Neural cell (in vitro differentiated cells): ENCODE measurements around the gene VWA1. TPM values are rescaled to one million over a fixed set of nuclear protein-coding genes. Genes with fewer than 3 reads are reported as not detected.
A peak's percentile ranks its signal among the peaks of the same experiment; 100 is the strongest.
"Not testable (repeated sequence)": the region's sequence is repeated elsewhere in the genome, so short reads cannot be mapped to it uniquely, and the experiment has no call there.

Source experiments
- H2AFZ ChIP-seq: fragments of 200-600, 300-800 bp; sonication (generic), shearing (Covaris generic); 2 replicates; pipeline ENCODE4 v1.6.0; 2014; ENCODE audit warnings: low read depth, mild to moderate bottlenecking, antibody characterized with exemption, low read length, moderate library complexity
- H3F3A ChIP-seq: fragments of 200-600 bp; shearing (Covaris generic); 2 replicates; pipeline ENCODE4 v1.6.1; 2016; ENCODE audit warnings: mild to moderate bottlenecking, moderate library complexity, mixed read lengths, antibody characterized with exemption, low read length; ENCODE audit not compliant: insufficient read depth, poor library complexity, severe bottlenecking
- H3K27ac ChIP-seq: fragments of 200-600, 300-800 bp; sonication (generic), shearing (Covaris generic); 2 replicates; pipeline ENCODE4 v1.5.1; 2014; ENCODE audit warnings: mild to moderate bottlenecking, low read length, moderate library complexity
- H3K27me3 ChIP-seq: fragments of 300-800, 200-600 bp; sonication (generic), shearing (Covaris generic); 2 replicates; pipeline ENCODE4 v1.6.0; 2014; ENCODE audit warnings: mild to moderate bottlenecking, low read depth, low read length, moderate library complexity; ENCODE audit not compliant: insufficient read depth
- H3K36me3 ChIP-seq: fragments of 300-800, 200-600 bp; sonication (generic), shearing (Covaris generic); 2 replicates; pipeline ENCODE4 v1.5.1; 2014; ENCODE audit warnings: mild to moderate bottlenecking, antibody characterized with exemption, low read length, moderate library complexity; ENCODE audit not compliant: insufficient read depth
- H3K4me2 ChIP-seq: fragments of 300-800, 200-600 bp; sonication (generic), shearing (Covaris generic); 2 replicates; pipeline ENCODE4 v1.6.0; 2014; ENCODE audit warnings: mild to moderate bottlenecking, low read length
- H3K4me3 ChIP-seq: fragments of 300-800, 200-600 bp; sonication (generic), shearing (Covaris generic); 2 replicates; pipeline ENCODE4 v1.5.1; 2014; ENCODE audit warnings: mild to moderate bottlenecking, low read length, moderate library complexity
- H3K79me2 ChIP-seq: fragments of 200-600 bp; shearing (Covaris generic); replicated peaks from 2 replicates; pipeline ENCODE4 v1.6.0; 2014; ENCODE audit warnings: mild to moderate bottlenecking, low read length, moderate library complexity; ENCODE audit not compliant: insufficient read depth
- H3K9ac ChIP-seq: fragments of 300-800, 200-600 bp; sonication (generic), shearing (Covaris generic); 2 replicates; pipeline ENCODE4 v1.6.1; 2016; ENCODE audit warnings: mild to moderate bottlenecking, low read length, mixed read lengths
- H3K9me2 ChIP-seq: fragments of 200-600 bp; shearing (Covaris generic); 2 replicates; pipeline ENCODE4 v1.6.1; 2016; ENCODE audit warnings: mild to moderate bottlenecking, low read length, mixed read lengths; ENCODE audit not compliant: insufficient read depth
- H3K9me3 ChIP-seq: fragments of 200-600, 300-800 bp; sonication (generic), shearing (Covaris generic); 2 replicates; pipeline ENCODE4 v1.6.1; 2016; ENCODE audit warnings: mild to moderate bottlenecking, mixed run types, low read length, moderate library complexity, mixed read lengths
- H4K20me1 ChIP-seq: fragments of 200-600 bp; shearing (Covaris generic); 2 replicates; pipeline ENCODE4 v1.6.1; 2016; ENCODE audit warnings: mild to moderate bottlenecking, mixed run types; ENCODE audit not compliant: insufficient read depth
- CTCF ChIP-seq: fragments of 450-650 bp; IDR thresholded peaks from 2 replicates; pipeline ENCODE4 v1.5.1; 2014; ENCODE audit warnings: antibody characterized with exemption, mild to moderate bottlenecking, moderate library complexity; ENCODE audit not compliant: poor library complexity, severe bottlenecking
- EP300 ChIP-seq: fragments of 450-650 bp; conservative IDR thresholded peaks from 2 replicates; pipeline ENCODE4 v1.6.1; 2014; ENCODE audit warnings: antibody characterized with exemption, mild to moderate bottlenecking, moderate library complexity; ENCODE audit not compliant: poor library complexity, severe bottlenecking
- EZH2 ChIP-seq: fragments of 200-600, 300-800 bp; shearing (Covaris generic), sonication (generic); IDR thresholded peaks from 2 replicates; pipeline ENCODE4 v1.6.1; 2014; ENCODE audit warnings: antibody characterized with exemption, low read length, borderline replicate concordance, mild to moderate bottlenecking; ENCODE audit not compliant: insufficient read depth, poor library complexity, severe bottlenecking
- MXI1 ChIP-seq: fragments of 450-650 bp; conservative IDR thresholded peaks from 2 replicates; pipeline ENCODE4 v1.6.1; 2014; ENCODE audit warnings: antibody characterized with exemption, mild to moderate bottlenecking; ENCODE audit not compliant: poor library complexity, severe bottlenecking
- POLR2AphosphoS5 ChIP-seq: IDR thresholded peaks from 2 replicates; pipeline ENCODE4 v1.6.1; 2012
- RAD21 ChIP-seq: fragments of 450-650 bp; conservative IDR thresholded peaks from 2 replicates; pipeline ENCODE4 v1.6.1; 2014; ENCODE audit warnings: antibody characterized with exemption, mild to moderate bottlenecking, moderate library complexity
- REST ChIP-seq: IDR thresholded peaks from 2 replicates; pipeline ENCODE4 v1.6.1; 2012; ENCODE audit warnings: borderline replicate concordance
- SMC3 ChIP-seq: fragments of 450-650 bp; conservative IDR thresholded peaks from 2 replicates; pipeline ENCODE4 v1.6.1; 2014; ENCODE audit warnings: antibody characterized with exemption, mild to moderate bottlenecking, moderate library complexity; ENCODE audit not compliant: poor library complexity
- TAF1 ChIP-seq: IDR thresholded peaks from 2 replicates; pipeline ENCODE4 v1.6.1; 2012; ENCODE audit warnings: low read depth
- polyA plus RNA-seq: library from polyadenylated mRNA; depleted of rRNA; stranded (reverse); fragments of >200 nt; gene quantifications from 2 replicates; pipeline ENCODE4 v1.2.3, GENCODE V29; 2014

VWA1 gene
- polyA plus RNA-seq, 1 donor from 2014 or later: 0.88 TPM

GRCh38 chr1:1472053-1472876 lies 36.8 kb downstream of the VWA1 start:
- not testable (repeated sequence) for H3F3A ChIP-seq, H2AFZ ChIP-seq, H3K9me3 ChIP-seq, H3K36me3 ChIP-seq, H3K27ac ChIP-seq, H3K9me2 ChIP-seq, H3K27me3 ChIP-seq, H4K20me1 ChIP-seq
- H3K4me2 ChIP-seq: peak overlapping the region; percentile 49
- peak overlapping the region; percentile 65 for H3K4me3 ChIP-seq
- H3K79me2 ChIP-seq: peaks cover 20% of the 10 kb centered on the region
- H3K9ac ChIP-seq: peak overlapping the region; percentile 36

GRCh38 chr1:1476011-1476410 lies 40.5 kb downstream of the VWA1 start:
- not testable (repeated sequence) for H3K9ac ChIP-seq, H4K20me1 ChIP-seq, H3K27me3 ChIP-seq, H3K9me2 ChIP-seq, H3K4me3 ChIP-seq, H3K9me3 ChIP-seq, H3K27ac ChIP-seq, H2AFZ ChIP-seq, H3K36me3 ChIP-seq, H3K4me2 ChIP-seq, H3F3A ChIP-seq
- H3K79me2 ChIP-seq: peaks cover 20% of the 10 kb centered on the region

GRCh38 chr1:1477206-1477605 lies 41.7 kb downstream of the VWA1 start:
- H3K9me2 ChIP-seq: no peaks in the 10 kb centered on the region
- no peak overlapping the region for H3K4me3 ChIP-seq
- no peak overlapping the region for H3K4me2 ChIP-seq
- no peaks in the 10 kb centered on the region for H3K27me3 ChIP-seq
- no peak overlapping the region for H2AFZ ChIP-seq
- no peak overlapping the region for H3K27ac ChIP-seq
- H3K36me3 ChIP-seq: no peaks in the 10 kb centered on the region
- H3K79me2 ChIP-seq: peaks cover 20% of the 10 kb centered on the region
- no peaks in the 10 kb centered on the region for H3F3A ChIP-seq
- no peak overlapping the region for H3K9ac ChIP-seq
- H4K20me1 ChIP-seq: no peaks in the 10 kb centered on the region
- TF ChIP-seq TAF1: no peak
- TF ChIP-seq RAD21: no peak
- no peak for TF ChIP-seq CTCF
- no peak for TF ChIP-seq MXI1
- TF ChIP-seq POLR2AphosphoS5: no peak
- TF ChIP-seq REST: no peak
- TF ChIP-seq EZH2: no peak
- no peak for TF ChIP-seq SMC3
- TF ChIP-seq EP300: no peak
- H3K9me3 ChIP-seq: no peaks in the 10 kb centered on the region
